ENCODE data around the gene RERE. TPM values are rescaled to one million over a fixed set of nuclear protein-coding genes. Genes with fewer than 3 reads are reported as not detected.

RERE gene
- total RNA-seq, 1 experiment from 2014 or later, result 217 TPM

DNA sequence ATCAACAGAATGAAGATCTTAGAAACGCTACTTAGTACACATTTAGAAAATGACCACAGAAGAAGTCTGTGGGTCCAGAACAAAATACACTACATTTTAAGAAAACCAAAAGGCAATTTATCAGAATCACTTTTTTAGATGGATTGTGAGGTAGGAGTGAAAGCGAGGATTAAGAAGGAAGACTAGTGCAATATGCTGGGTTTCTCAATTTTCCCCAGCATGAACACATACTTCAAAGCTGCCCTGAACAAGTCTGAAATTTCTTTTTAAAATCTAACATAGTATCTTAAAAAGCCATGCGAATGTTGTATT lies 299.0 kb downstream of the RERE start:
- POLR2A ChIA-PET, result no interaction called here
- no peak for DNase-seq (ENCODE audit: low read depth, low spot score)
- BruUV-seq (replicated peaks), result no TSS peak
- no peaks in the 10 kb centered on the region for H3K4me1 ChIP-seq (ENCODE audit: control insufficient read depth, insufficient read depth, low read length)
- no peaks in the 10 kb centered on the region for H3K36me3 ChIP-seq (ENCODE audit: control insufficient read depth, insufficient read depth, low read length)
- ATAC-seq, result no peak
- H3K4me3 ChIP-seq (ENCODE audit: low read depth in 2 of 2, low read length in 2 of 2), result no peak overlapping the region
- intact Hi-C loops (cut with micrococcal nuclease; ENCODE audit: unreplicated experiment), result no loop called here
- CTCF ChIA-PET, result no interaction called here
- H3K27me3 ChIP-seq (ENCODE audit: control insufficient read depth, insufficient read depth, low read length), result no peaks in the 10 kb centered on the region
- TF ChIP-seq SIN3A (IDR thresholded peaks at IDR 0.05; ENCODE audit: borderline replicate concordance, insufficient read depth, low read depth, low read length), result no peak
- TF ChIP-seq, protein P1, sequence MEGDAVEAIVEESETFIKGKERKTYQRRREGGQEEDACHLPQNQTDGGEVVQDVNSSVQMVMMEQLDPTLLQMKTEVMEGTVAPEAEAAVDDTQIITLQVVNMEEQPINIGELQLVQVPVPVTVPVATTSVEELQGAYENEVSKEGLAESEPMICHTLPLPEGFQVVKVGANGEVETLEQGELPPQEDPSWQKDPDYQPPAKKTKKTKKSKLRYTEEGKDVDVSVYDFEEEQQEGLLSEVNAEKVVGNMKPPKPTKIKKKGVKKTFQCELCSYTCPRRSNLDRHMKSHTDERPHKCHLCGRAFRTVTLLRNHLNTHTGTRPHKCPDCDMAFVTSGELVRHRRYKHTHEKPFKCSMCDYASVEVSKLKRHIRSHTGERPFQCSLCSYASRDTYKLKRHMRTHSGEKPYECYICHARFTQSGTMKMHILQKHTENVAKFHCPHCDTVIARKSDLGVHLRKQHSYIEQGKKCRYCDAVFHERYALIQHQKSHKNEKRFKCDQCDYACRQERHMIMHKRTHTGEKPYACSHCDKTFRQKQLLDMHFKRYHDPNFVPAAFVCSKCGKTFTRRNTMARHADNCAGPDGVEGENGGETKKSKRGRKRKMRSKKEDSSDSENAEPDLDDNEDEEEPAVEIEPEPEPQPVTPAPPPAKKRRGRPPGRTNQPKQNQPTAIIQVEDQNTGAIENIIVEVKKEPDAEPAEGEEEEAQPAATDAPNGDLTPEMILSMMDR (IDR thresholded peaks at IDR 0.05), result no peak
- TF ChIP-seq, protein P2, sequence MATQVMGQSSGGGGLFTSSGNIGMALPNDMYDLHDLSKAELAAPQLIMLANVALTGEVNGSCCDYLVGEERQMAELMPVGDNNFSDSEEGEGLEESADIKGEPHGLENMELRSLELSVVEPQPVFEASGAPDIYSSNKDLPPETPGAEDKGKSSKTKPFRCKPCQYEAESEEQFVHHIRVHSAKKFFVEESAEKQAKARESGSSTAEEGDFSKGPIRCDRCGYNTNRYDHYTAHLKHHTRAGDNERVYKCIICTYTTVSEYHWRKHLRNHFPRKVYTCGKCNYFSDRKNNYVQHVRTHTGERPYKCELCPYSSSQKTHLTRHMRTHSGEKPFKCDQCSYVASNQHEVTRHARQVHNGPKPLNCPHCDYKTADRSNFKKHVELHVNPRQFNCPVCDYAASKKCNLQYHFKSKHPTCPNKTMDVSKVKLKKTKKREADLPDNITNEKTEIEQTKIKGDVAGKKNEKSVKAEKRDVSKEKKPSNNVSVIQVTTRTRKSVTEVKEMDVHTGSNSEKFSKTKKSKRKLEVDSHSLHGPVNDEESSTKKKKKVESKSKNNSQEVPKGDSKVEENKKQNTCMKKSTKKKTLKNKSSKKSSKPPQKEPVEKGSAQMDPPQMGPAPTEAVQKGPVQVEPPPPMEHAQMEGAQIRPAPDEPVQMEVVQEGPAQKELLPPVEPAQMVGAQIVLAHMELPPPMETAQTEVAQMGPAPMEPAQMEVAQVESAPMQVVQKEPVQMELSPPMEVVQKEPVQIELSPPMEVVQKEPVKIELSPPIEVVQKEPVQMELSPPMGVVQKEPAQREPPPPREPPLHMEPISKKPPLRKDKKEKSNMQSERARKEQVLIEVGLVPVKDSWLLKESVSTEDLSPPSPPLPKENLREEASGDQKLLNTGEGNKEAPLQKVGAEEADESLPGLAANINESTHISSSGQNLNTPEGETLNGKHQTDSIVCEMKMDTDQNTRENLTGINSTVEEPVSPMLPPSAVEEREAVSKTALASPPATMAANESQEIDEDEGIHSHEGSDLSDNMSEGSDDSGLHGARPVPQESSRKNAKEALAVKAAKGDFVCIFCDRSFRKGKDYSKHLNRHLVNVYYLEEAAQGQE (IDR thresholded peaks at IDR 0.05; ENCODE audit: insufficient read depth in 1 of 2, low read depth in 2 of 2, low read length in 1 of 2), result no peak
- TF ChIP-seq TCF7L2 (IDR thresholded peaks at IDR 0.05; ENCODE audit: low read depth, low read length), result no peak
- TF ChIP-seq POLR2AphosphoS5 (IDR thresholded peaks at IDR 0.05; ENCODE audit: low read depth, low read length), result no peak
- in situ Hi-C loops (cut with HindIII; ENCODE audit: low pct_unique_long_range_greater_than_20kb, low sequenced_read_pairs), result no loop called here
- H3K9me3 ChIP-seq (ENCODE audit: control insufficient read depth, insufficient read depth, low read depth, low read length), result no peaks in the 10 kb centered on the region
- no peak overlapping the region for H3K27ac ChIP-seq (ENCODE audit: low read length)

DNA sequence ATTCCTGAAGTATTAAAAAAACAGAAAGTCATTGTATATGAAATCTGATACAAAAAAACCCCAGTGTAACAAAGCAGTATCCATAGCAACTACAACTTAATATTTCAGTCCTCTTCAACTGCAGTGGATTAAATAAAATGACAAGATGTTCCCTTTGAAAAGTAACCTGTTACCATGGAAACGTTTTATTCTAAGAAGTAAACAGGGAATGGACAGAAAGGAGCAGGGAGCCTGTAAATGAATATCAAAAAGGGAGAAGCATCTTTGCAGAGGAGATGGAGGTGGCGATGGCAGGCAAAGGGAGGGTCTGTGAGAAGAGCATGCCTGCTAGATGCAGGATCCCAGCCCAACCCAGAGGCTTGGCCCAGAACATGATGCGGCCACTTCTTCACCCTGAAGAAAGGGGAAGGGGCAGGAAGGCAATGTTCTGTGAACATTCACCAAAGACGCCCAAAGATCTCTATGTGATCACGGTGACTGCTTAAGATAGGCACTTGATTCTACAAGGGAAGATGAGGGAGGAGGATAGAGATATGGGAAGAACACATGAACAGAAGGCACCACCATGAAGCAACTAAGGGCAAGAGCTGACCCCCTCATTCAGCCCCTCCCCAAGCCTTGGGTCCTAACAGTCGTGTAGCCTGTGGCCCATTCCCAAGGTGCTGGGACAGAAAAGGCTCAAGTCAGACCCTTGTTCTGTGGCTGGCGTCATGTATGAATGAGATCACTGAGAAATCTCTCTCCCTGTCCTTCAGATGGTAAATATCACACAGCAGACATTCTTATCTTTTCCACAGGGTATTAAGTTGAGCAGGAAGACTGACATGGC lies 299.6 kb downstream of the RERE start:
- H3K36me3 ChIP-seq (ENCODE audit: control insufficient read depth, insufficient read depth, low read length), result no peaks in the 10 kb centered on the region
- no peak; the same call in 1 of the 2 replicates for ATAC-seq
- H3K4me3 ChIP-seq (ENCODE audit: low read depth in 2 of 2, low read length in 2 of 2), result no peak overlapping the region
- no peak for DNase-seq (ENCODE audit: low read depth, low spot score)
- no peaks in the 10 kb centered on the region for H3K27me3 ChIP-seq (ENCODE audit: control insufficient read depth, insufficient read depth, low read length)
- intact Hi-C loops (cut with micrococcal nuclease; ENCODE audit: unreplicated experiment), result no loop called here
- no TSS peak for BruUV-seq (replicated peaks)
- in situ Hi-C loops (cut with HindIII; ENCODE audit: low pct_unique_long_range_greater_than_20kb, low sequenced_read_pairs), result no loop called here
- H3K27ac ChIP-seq (ENCODE audit: low read length), result no peak overlapping the region
- TF ChIP-seq SIN3A (IDR thresholded peaks at IDR 0.05; ENCODE audit: borderline replicate concordance, insufficient read depth, low read depth, low read length) (no peak), POLR2AphosphoS5 (IDR thresholded peaks at IDR 0.05; ENCODE audit: low read depth, low read length) (no peak), TCF7L2 (IDR thresholded peaks at IDR 0.05; ENCODE audit: low read depth, low read length) (no peak)
- TF ChIP-seq, protein P2 (IDR thresholded peaks at IDR 0.05; ENCODE audit: insufficient read depth in 1 of 2, low read depth in 2 of 2, low read length in 1 of 2), result no peak
- TF ChIP-seq, protein P1 (IDR thresholded peaks at IDR 0.05), result no peak
- H3K4me1 ChIP-seq (ENCODE audit: control insufficient read depth, insufficient read depth, low read length), result no peaks in the 10 kb centered on the region
- CTCF ChIA-PET, result no interaction called here
- POLR2A ChIA-PET, result no interaction called here
- H3K9me3 ChIP-seq (ENCODE audit: control insufficient read depth, insufficient read depth, low read depth, low read length), result no peaks in the 10 kb centered on the region

Data from Panc1 (cell line).